Adrenal gland (tissue), 5 donors: ENCODE data around the gene METTL21A.

Experiments
- POLR2A ChIP-seq, 2 donors: fragments of 450-650 bp; IDR thresholded peaks; one replicate each; pipeline ENCODE4 v1.6.1; 2017; ENCODE audit warnings: antibody characterized with exemption in 2 of 2, mild to moderate bottlenecking in 2 of 2, moderate library complexity in 1 of 2
- TF ChIP-seq, protein P1 (sequence below), 6 experiments: fragments of 450-650 bp in 4 of 6; fragments of 200-600 bp in 2 of 6; sonication (generic) in 1 of 6; IDR thresholded peaks; 1 replicate in 5 of 6; 2 replicates in 1 of 6; pipeline versions ENCODE4 v1.5.1 to v1.8.0; 2016 to 2021; ENCODE audit warnings: antibody characterized with exemption in 6 of 6, mild to moderate bottlenecking in 2 of 6, moderate library complexity in 1 of 6
- donor health status: DM: no; HTN: no; CAD: no.

DNA sequence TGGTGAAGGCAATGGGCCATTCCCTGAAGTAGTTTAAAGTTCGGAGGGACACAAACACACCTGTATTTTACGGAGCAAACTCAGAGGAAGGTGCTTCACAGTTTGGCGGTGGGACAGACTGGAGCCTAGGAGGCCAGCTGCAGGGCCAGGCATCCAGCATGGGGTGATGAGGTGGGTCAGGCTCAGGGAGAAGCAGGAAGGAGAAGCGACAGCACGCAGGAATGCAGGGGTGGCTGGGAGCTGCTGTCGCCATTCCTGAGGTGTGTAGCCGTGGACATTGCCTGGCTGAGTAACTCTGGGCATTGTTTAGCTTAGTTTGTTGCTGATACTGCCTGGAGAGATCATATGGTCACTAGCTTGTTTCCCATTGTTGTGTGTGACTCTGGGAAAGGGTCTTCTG lies 35.8 kb upstream of the METTL21A start:
- no peak for TF ChIP-seq POLR2A (IDR thresholded peaks at IDR 0.05)
- TF ChIP-seq, protein P1, sequence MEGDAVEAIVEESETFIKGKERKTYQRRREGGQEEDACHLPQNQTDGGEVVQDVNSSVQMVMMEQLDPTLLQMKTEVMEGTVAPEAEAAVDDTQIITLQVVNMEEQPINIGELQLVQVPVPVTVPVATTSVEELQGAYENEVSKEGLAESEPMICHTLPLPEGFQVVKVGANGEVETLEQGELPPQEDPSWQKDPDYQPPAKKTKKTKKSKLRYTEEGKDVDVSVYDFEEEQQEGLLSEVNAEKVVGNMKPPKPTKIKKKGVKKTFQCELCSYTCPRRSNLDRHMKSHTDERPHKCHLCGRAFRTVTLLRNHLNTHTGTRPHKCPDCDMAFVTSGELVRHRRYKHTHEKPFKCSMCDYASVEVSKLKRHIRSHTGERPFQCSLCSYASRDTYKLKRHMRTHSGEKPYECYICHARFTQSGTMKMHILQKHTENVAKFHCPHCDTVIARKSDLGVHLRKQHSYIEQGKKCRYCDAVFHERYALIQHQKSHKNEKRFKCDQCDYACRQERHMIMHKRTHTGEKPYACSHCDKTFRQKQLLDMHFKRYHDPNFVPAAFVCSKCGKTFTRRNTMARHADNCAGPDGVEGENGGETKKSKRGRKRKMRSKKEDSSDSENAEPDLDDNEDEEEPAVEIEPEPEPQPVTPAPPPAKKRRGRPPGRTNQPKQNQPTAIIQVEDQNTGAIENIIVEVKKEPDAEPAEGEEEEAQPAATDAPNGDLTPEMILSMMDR (IDR thresholded peaks at IDR 0.05) = no peak
